Endothelial cell of umbilical vein (primary cell): ENCODE results near the gene GABBR2. TPM values are rescaled to one million over a fixed set of nuclear protein-coding genes. Genes with fewer than 3 reads are reported as not detected.

ENCODE experiments used
- BruUV-seq: library from RNA; stranded (reverse); fragments of 400-500 nt; replicated peaks from 2 replicates; lab custom pipeline; 2021; lab: Mats Ljungman, UMichigan
- CTCF ChIA-PET: fragments of 300-600, 350-600 bp; sonication (Branson Sonifier 250); formaldehyde crosslinking; loops from one replicate; lab custom pipeline; 2021; ENCODE audit warnings: antibody characterized with exemption, inconsistent platforms; lab: Charles Lee
- POLR2A ChIA-PET: fragments of 300-600, 350-600 bp; sonication (Branson Sonifier 250); formaldehyde crosslinking; loops from one replicate; lab custom pipeline; 2021; ENCODE audit warnings: antibody characterized with exemption, inconsistent platforms; lab: Charles Lee
- DNase-seq: peaks from one replicate; pipeline ENCODE4 v3.0.0-alpha.2; 2011; ENCODE audit warnings: low read depth, low spot score
- FAIRE-seq: peaks from 2 replicates; lab custom pipeline; 2011; peaks lifted over from hg19 to GRCh38; lab: Jason Lieb, UNC
- H2AFZ ChIP-seq: 2 replicates; pipeline ENCODE4 v1.6.0; 2012; ENCODE audit warnings: low read depth, low read length, control low read depth, inconsistent platforms
- H3K27ac ChIP-seq: 2 replicates; pipeline ENCODE4 v1.5.1; 2011; ENCODE audit warnings: low read depth, mild to moderate bottlenecking, control low read depth, low read length, moderate library complexity; ENCODE audit not compliant: insufficient read depth
- H3K27me3 ChIP-seq, 2 experiments: 2 replicates each; pipeline versions ENCODE4 v1.6.0 to v1.6.1; 2011; ENCODE audit warnings: low read length in 2 of 2, mixed read lengths in 1 of 2; ENCODE audit not compliant: control insufficient read depth in 2 of 2, insufficient read depth in 2 of 2
- H3K36me3 ChIP-seq, 2 experiments: 2 replicates in 1 of 2; 3 replicates in 1 of 2; pipeline ENCODE4 v1.5.1; 2011; ENCODE audit warnings: low read length in 2 of 2, mild to moderate bottlenecking in 1 of 2, moderate library complexity in 1 of 2; ENCODE audit not compliant: control insufficient read depth in 2 of 2, insufficient read depth in 2 of 2; ENCODE audit errors: extremely low read depth in 1 of 2
- H3K4me1 ChIP-seq: 3 replicates; pipeline ENCODE4 v1.5.1; 2011; ENCODE audit warnings: mild to moderate bottlenecking, low read length; ENCODE audit not compliant: control insufficient read depth, insufficient read depth; ENCODE audit errors: extremely low read depth
- H3K4me2 ChIP-seq: 2 replicates; pipeline ENCODE4 v1.6.1; 2011; ENCODE audit warnings: low read length, control low read depth, mixed read lengths; ENCODE audit not compliant: insufficient read depth
- H3K4me3 ChIP-seq, 3 experiments: fragments of 200-600 bp in 1 of 3; sonication (generic), shearing (Covaris generic) in 1 of 3; replicated peaks in 1 of 3; 2 replicates each; pipeline ENCODE4 v1.5.1; 2011 to 2016; ENCODE audit warnings: control low read depth in 3 of 3, low read length in 3 of 3, mild to moderate bottlenecking in 2 of 3, inconsistent platforms in 1 of 3, low read depth in 1 of 3, moderate library complexity in 1 of 3; ENCODE audit not compliant: insufficient read depth in 1 of 3
- H3K79me2 ChIP-seq: 2 replicates; pipeline ENCODE4 v1.6.0; 2012; ENCODE audit warnings: low read length, inconsistent platforms; ENCODE audit not compliant: control insufficient read depth, insufficient read depth
- H3K9ac ChIP-seq: replicated peaks from 2 replicates; pipeline ENCODE3; 2011; ENCODE audit warnings: low read length, control low read depth; ENCODE audit not compliant: insufficient read depth; ENCODE audit errors: extremely low read depth
- H3K9me1 ChIP-seq: replicated peaks from 3 replicates; pipeline ENCODE4 v1.6.0; 2011; ENCODE audit warnings: mild to moderate bottlenecking, low read length; ENCODE audit not compliant: control insufficient read depth, insufficient read depth; ENCODE audit errors: extremely low read depth
- H3K9me3 ChIP-seq: replicated peaks from 2 replicates; pipeline ENCODE4 v1.5.1; 2012; ENCODE audit warnings: low read length, inconsistent platforms; ENCODE audit not compliant: control insufficient read depth, insufficient read depth
- H4K20me1 ChIP-seq: replicated peaks from 2 replicates; pipeline ENCODE3; 2011; ENCODE audit warnings: mild to moderate bottlenecking, low read length; ENCODE audit not compliant: control insufficient read depth, insufficient read depth; ENCODE audit errors: extremely low read depth
- FOS ChIP-seq: IDR thresholded peaks from 2 replicates; pipeline ENCODE4 v1.6.1; 2011; ENCODE audit warnings: mild to moderate bottlenecking, low read length, moderate library complexity, borderline replicate concordance; ENCODE audit not compliant: insufficient read depth
- GATA2 ChIP-seq: IDR thresholded peaks from 2 replicates; pipeline ENCODE4 v1.7.0; 2011; ENCODE audit warnings: low read depth, mild to moderate bottlenecking, moderate library complexity, mixed read lengths, low read length; ENCODE audit not compliant: insufficient read length, insufficient read depth
- JUN ChIP-seq: IDR thresholded peaks from 2 replicates; pipeline ENCODE4 v1.6.1; 2011; ENCODE audit warnings: borderline replicate concordance, low read depth; ENCODE audit not compliant: insufficient read length, insufficient read depth
- MYC ChIP-seq: IDR thresholded peaks from one replicate; pipeline ENCODE4 v1.6.1; 2011; ENCODE audit warnings: mild to moderate bottlenecking, low read depth, low read length
- POLR2A ChIP-seq: IDR thresholded peaks from 2 replicates; pipeline ENCODE4 v1.6.1; 2012; ENCODE audit warnings: low read depth, mild to moderate bottlenecking, control low read depth, low read length
- POLR2AphosphoS5 ChIP-seq: IDR thresholded peaks from 2 replicates; pipeline ENCODE4 v1.6.1; 2012; ENCODE audit warnings: low read depth, mild to moderate bottlenecking, control low read depth, low read length, moderate library complexity; ENCODE audit not compliant: insufficient read depth
- dilution Hi-C: fragments of 300-500 bp; cut with MboI; formaldehyde crosslinking; loops from one replicate; pipeline ENCODE4 v1.15.0; 2019; ENCODE audit warnings: low sequenced_read_pairs; ENCODE audit not compliant: extremely low pct_ligation_motif_present
- intact Hi-C: fragments of 100-400 bp; cut with micrococcal nuclease; formaldehyde crosslinking; loops from one replicate; pipeline ENCODE4 v1.10.0; 2022
- polyA plus RNA-seq, 4 experiments: library from polyadenylated mRNA; depleted of rRNA in 3 of 4; stranded (reverse) in 3 of 4; unstranded in 1 of 4; fragments of >200 nt; gene quantifications; 2 replicates each; pipeline versions ENCODE4 v1.2.1 to v1.2.3, GENCODE V29; 2011 to 2012; ENCODE audit warnings: missing spikeins in 1 of 4
- total RNA-seq: library from RNA; stranded (reverse); gene quantifications from 2 replicates; pipeline ENCODE4 v1.2.3, GENCODE V29; 2021
- TF ChIP-seq, protein P1 (sequence below), 2 donors: IDR thresholded peaks; 1 replicate in 1 of 2; 2 replicates in 1 of 2; pipeline ENCODE4 v1.5.1; 2011; ENCODE audit warnings: low read length in 2 of 2, mild to moderate bottlenecking in 2 of 2, moderate library complexity in 2 of 2, control low read depth in 1 of 2, inconsistent platforms in 1 of 2, low read depth in 1 of 2; ENCODE audit not compliant: insufficient read depth in 1 of 2; ENCODE audit errors: extremely low read depth in 1 of 2

Gene GABBR2
- total and polyA plus RNA-seq, 2 donors (not counting 3 experiments of a cell fraction or from before 2014, with no cell fraction given), result 1.1 to 9.2 TPM

DNA sequence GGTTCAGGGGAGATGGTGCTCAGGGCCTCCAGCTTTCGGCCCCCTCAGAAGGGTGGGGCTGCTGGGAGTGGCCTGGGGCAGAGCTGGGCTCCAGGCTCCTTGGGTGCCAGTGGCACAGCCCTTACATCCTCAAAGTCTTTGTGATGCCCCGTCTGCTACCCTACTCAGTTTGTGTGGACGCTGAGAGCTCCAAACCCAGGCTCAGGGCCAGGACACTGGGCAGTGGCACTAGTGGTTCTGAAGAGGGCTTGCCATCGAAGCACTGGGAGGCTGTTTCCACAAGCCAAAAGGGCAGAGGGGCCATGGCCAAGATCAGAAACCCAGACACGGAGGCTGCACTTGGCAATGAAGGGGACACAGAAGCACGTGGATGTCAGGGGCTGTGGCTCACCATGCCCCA is 99.1 kb downstream of the GABBR2 start:
- DNase-seq (no peak), FAIRE-seq (no peak)
- Histone ChIP-seq H3K4me3 (no peak overlapping the region), H3K4me2 (no peak overlapping the region), H3K9me3 (no peaks in the 10 kb centered on the region), H3K4me1 (peaks cover 30% of the 10 kb centered on the region), H2AFZ (no peak overlapping the region), H3K79me2 (peaks cover 11% of the 10 kb centered on the region), H3K27me3 (no peaks in the 10 kb centered on the region), H3K9ac (no peak overlapping the region), H3K27ac (peak overlapping the region; percentile 52), H4K20me1 (no peaks in the 10 kb centered on the region), H3K36me3 (no peaks in the 10 kb centered on the region), H3K9me1 (no peaks in the 10 kb centered on the region)
- ChIA-PET POLR2A (no interaction called here), CTCF (no interaction called here)
- BruUV-seq, result TSS peak; percentile 10
- dilution Hi-C loops (no loop called here), intact Hi-C loops (loop anchor here (1.0 to 5.0 kb wide), 4 partner anchors 12 to 292 kb away; partner anchors contain the start of gene GABBR2)
- TF ChIP-seq POLR2A (no peak), JUN (no peak), POLR2AphosphoS5 (no peak), GATA2 (no peak), FOS (no peak)

DNA sequence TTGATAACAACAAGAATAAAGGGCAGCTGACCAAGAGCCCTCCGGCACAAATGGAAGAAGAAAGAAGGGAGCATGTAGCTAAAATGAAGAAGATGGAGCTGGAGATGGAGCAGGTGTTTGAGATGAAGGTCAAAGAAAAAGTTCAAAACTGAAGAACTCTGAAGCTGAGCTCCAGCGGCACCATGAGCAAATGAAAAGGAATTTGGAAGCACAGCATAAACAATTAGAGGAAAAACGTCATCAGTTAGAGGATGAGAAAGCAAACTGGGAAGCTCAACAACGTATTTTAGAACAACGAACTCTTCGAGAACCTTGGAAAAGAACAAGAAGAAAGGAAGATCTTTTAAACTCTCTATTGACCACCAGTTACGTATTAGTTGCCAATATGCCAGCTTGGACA is 100.9 kb downstream of the GABBR2 start:
- DNase-seq (peak; percentile 91), FAIRE-seq (peak; percentile 90)
- no peak for TF ChIP-seq MYC
- TF ChIP-seq POLR2AphosphoS5, result peak; percentile 20
- peak; percentile 64 for TF ChIP-seq JUN
- peak; percentile 54 for TF ChIP-seq FOS
- TF ChIP-seq, protein P1, sequence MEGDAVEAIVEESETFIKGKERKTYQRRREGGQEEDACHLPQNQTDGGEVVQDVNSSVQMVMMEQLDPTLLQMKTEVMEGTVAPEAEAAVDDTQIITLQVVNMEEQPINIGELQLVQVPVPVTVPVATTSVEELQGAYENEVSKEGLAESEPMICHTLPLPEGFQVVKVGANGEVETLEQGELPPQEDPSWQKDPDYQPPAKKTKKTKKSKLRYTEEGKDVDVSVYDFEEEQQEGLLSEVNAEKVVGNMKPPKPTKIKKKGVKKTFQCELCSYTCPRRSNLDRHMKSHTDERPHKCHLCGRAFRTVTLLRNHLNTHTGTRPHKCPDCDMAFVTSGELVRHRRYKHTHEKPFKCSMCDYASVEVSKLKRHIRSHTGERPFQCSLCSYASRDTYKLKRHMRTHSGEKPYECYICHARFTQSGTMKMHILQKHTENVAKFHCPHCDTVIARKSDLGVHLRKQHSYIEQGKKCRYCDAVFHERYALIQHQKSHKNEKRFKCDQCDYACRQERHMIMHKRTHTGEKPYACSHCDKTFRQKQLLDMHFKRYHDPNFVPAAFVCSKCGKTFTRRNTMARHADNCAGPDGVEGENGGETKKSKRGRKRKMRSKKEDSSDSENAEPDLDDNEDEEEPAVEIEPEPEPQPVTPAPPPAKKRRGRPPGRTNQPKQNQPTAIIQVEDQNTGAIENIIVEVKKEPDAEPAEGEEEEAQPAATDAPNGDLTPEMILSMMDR (IDR thresholded peaks at IDR 0.05; ENCODE audit: extremely low read depth in 1 of 2, insufficient read depth in 1 of 2, low read depth in 1 of 2, low read length in 2 of 2), result no peak
- no peak for TF ChIP-seq GATA2
- intact Hi-C loops, result loop anchor here (5.0 kb wide), 2 partner anchors 275 to 290 kb away; no protein-coding TSS in a partner anchor
- peak overlapping the region; percentile 97 for H3K27ac ChIP-seq
- H3K79me2 ChIP-seq, result peaks cover 11% of the 10 kb centered on the region
- H2AFZ ChIP-seq, result no peak overlapping the region
- no peaks in the 10 kb centered on the region for H4K20me1 ChIP-seq
- no peaks in the 10 kb centered on the region for H3K36me3 ChIP-seq
- ChIA-PET POLR2A (no interaction called here), CTCF (interaction anchor here (0.6 to 1.2 kb wide), 10 partner anchors 10 to 292 kb away, joined by 3 to 5 read pairs (median 3); no protein-coding TSS in a partner anchor)
- peaks cover 30% of the 10 kb centered on the region for H3K4me1 ChIP-seq
- dilution Hi-C loops, result no loop called here
- H3K9me1 ChIP-seq, result no peaks in the 10 kb centered on the region
- peak overlapping the region; percentile 70 for H3K9ac ChIP-seq
- peak overlapping the region; percentile 75 for H3K4me2 ChIP-seq
- peak overlapping the region in 1 of 3 experiments; percentile 26 for H3K4me3 ChIP-seq
- no TSS peak for BruUV-seq
- no peaks in the 10 kb centered on the region for H3K9me3 ChIP-seq
- H3K27me3 ChIP-seq, result no peaks in the 10 kb centered on the region
